ENCODE data around the gene MET. TPM values are rescaled to one million over a fixed set of nuclear protein-coding genes. Genes with fewer than 3 reads are reported as not detected.

The MET gene
- total RNA-seq, 1 experiment from 2014 or later = 200 TPM

GRCh38 chr7:116696707-116697106 lies 24.7 kb downstream of the MET start:
- peaks cover 100% of the 10 kb centered on the region for H3K79me2 ChIP-seq (ENCODE audit: insufficient read depth, low read length)
- TF ChIP-seq ZBTB33 (IDR thresholded peaks at IDR 0.05; ENCODE audit: extremely low read depth, insufficient replicate concordance, low read length) (no peak), FOSL1 (IDR thresholded peaks at IDR 0.05; ENCODE audit: low read depth) (no peak), SP1 (IDR thresholded peaks at IDR 0.05; ENCODE audit: low read depth) (no peak), YY1 (IDR thresholded peaks at IDR 0.05; ENCODE audit: extremely low read depth, insufficient replicate concordance, low read depth, low read length) (no peak), TCF7L2 (IDR thresholded peaks at IDR 0.05; ENCODE audit: borderline replicate concordance, extremely low read depth, insufficient read depth, insufficient read length) (no peak), ZFX (IDR thresholded peaks at IDR 0.05) (no peak), EZH2 (IDR thresholded peaks at IDR 0.05) (no peak), ZNF274 (IDR thresholded peaks at IDR 0.05; ENCODE audit: low read depth, low read length) (no peak), JUND (IDR thresholded peaks at IDR 0.05) (no peak)
- TF ChIP-seq, protein P1, sequence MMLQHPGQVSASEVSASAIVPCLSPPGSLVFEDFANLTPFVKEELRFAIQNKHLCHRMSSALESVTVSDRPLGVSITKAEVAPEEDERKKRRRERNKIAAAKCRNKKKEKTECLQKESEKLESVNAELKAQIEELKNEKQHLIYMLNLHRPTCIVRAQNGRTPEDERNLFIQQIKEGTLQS (IDR thresholded peaks at IDR 0.05) = no peak
- TF ChIP-seq, protein P2, sequence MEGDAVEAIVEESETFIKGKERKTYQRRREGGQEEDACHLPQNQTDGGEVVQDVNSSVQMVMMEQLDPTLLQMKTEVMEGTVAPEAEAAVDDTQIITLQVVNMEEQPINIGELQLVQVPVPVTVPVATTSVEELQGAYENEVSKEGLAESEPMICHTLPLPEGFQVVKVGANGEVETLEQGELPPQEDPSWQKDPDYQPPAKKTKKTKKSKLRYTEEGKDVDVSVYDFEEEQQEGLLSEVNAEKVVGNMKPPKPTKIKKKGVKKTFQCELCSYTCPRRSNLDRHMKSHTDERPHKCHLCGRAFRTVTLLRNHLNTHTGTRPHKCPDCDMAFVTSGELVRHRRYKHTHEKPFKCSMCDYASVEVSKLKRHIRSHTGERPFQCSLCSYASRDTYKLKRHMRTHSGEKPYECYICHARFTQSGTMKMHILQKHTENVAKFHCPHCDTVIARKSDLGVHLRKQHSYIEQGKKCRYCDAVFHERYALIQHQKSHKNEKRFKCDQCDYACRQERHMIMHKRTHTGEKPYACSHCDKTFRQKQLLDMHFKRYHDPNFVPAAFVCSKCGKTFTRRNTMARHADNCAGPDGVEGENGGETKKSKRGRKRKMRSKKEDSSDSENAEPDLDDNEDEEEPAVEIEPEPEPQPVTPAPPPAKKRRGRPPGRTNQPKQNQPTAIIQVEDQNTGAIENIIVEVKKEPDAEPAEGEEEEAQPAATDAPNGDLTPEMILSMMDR (IDR thresholded peaks at IDR 0.05 in 2 of 3, conservative IDR thresholded peaks at IDR 0.05 in 1 of 3; ENCODE audit: borderline replicate concordance in 1 of 3, insufficient read depth in 1 of 3, low read depth in 2 of 3, low read length in 2 of 3) = no peak
- no peaks in the 10 kb centered on the region for H3K9me3 ChIP-seq (ENCODE audit: control insufficient read depth in 1 of 2, insufficient read depth in 1 of 2, low read depth in 1 of 2, low read length in 2 of 2)
- no peak overlapping the region for H3K9ac ChIP-seq (ENCODE audit: low read length)
- intact Hi-C loops (cut with micrococcal nuclease) = no loop called here
- H3K27ac ChIP-seq (ENCODE audit: low read depth, low read length) = peak overlapping the region; percentile 92; the same call in 1 of the 2 replicates
- DNase-seq (ENCODE audit: low read depth, low spot score) = no peak
- no peaks in the 10 kb centered on the region for H3K9me2 ChIP-seq (ENCODE audit: insufficient read depth)
- POLR2A ChIA-PET = no interaction called here
- no peak for ATAC-seq
- H3K36me3 ChIP-seq (ENCODE audit: control insufficient read depth in 1 of 2, insufficient read depth in 2 of 2, low read length in 2 of 2) = peaks cover 18 to 69% of the 10 kb centered on the region in 2 experiments
- no peak overlapping the region for H3K4me2 ChIP-seq (ENCODE audit: low read length)
- CTCF ChIA-PET = no interaction called here
- no peaks in the 10 kb centered on the region for H4K20me1 ChIP-seq (ENCODE audit: insufficient read depth)
- no peak overlapping the region for H3K4me3 ChIP-seq (replicated peaks in 1 of 2; ENCODE audit: low read depth in 1 of 2, low read length in 2 of 2)
- RAD21 ChIA-PET (ENCODE audit: low non-redundant PET in 1 of 2, low total read pairs in 2 of 2, uncharacterized antibody in 2 of 2, unreplicated experiment in 2 of 2) = no interaction called here
- peaks cover 92 to 100% of the 10 kb centered on the region in 2 experiments for H3K4me1 ChIP-seq (ENCODE audit: control insufficient read depth in 1 of 2, insufficient read depth in 2 of 2, low read length in 2 of 2)
- H3K27me3 ChIP-seq (ENCODE audit: insufficient read depth, low read length) = no peaks in the 10 kb centered on the region
- no peak overlapping the region for H2AFZ ChIP-seq (ENCODE audit: low read depth, low read length, poor library complexity, severe bottlenecking)
- BruUV-seq (replicated peaks) = no TSS peak

Data from HCT116 (cell line).